ENCODE data around the gene OR1J4.

GRCh38 chr9:122562134-122562760, 43.3 kb downstream of the OR1J4 start:
- TF ChIP-seq CTCF (IDR thresholded peaks at IDR 0.05) = no peak
- TF ChIP-seq POLR2A (IDR thresholded peaks at IDR 0.05) = no peak
